Measurements from ENCODE around the gene MAP7. TPM values are rescaled to one million over a fixed set of nuclear protein-coding genes. Genes with fewer than 3 reads are reported as not detected.

Gene MAP7
- total and polyA plus RNA-seq, 2 of the 13 experiments (the other 11 are each of a cell fraction or from before 2014, with no cell fraction given), result 0.04 TPM; not detected in 1

DNA sequence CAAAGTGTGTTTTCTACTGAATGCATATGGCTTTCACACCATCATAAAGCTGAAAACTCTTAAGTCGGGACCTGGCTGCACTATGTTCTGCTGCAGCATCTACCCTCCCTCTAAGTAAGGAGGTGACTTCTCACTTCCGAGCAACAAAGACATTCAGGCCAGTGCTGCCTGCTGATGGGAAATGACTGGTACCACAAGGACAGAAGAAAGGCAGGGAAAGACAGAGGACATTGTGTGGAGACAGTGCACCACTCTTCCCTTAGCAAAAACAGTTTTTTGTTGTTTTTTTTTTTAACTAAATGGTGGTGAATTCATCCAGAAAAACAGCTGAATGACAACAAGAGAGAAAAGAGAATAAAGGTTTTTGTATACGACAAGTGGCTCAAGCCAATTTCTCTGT, 81.5 kb downstream of the MAP7 start:
- CTCF ChIA-PET (ENCODE audit: low intra/inter-chr PET ratio, low total read pairs), result no interaction called here
- TF ChIP-seq, protein P1, sequence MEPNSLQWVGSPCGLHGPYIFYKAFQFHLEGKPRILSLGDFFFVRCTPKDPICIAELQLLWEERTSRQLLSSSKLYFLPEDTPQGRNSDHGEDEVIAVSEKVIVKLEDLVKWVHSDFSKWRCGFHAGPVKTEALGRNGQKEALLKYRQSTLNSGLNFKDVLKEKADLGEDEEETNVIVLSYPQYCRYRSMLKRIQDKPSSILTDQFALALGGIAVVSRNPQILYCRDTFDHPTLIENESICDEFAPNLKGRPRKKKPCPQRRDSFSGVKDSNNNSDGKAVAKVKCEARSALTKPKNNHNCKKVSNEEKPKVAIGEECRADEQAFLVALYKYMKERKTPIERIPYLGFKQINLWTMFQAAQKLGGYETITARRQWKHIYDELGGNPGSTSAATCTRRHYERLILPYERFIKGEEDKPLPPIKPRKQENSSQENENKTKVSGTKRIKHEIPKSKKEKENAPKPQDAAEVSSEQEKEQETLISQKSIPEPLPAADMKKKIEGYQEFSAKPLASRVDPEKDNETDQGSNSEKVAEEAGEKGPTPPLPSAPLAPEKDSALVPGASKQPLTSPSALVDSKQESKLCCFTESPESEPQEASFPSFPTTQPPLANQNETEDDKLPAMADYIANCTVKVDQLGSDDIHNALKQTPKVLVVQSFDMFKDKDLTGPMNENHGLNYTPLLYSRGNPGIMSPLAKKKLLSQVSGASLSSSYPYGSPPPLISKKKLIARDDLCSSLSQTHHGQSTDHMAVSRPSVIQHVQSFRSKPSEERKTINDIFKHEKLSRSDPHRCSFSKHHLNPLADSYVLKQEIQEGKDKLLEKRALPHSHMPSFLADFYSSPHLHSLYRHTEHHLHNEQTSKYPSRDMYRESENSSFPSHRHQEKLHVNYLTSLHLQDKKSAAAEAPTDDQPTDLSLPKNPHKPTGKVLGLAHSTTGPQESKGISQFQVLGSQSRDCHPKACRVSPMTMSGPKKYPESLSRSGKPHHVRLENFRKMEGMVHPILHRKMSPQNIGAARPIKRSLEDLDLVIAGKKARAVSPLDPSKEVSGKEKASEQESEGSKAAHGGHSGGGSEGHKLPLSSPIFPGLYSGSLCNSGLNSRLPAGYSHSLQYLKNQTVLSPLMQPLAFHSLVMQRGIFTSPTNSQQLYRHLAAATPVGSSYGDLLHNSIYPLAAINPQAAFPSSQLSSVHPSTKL (CRISPR knock-in tag; IDR thresholded peaks at IDR 0.05), result no peak
- no TSS peak for BruUV-seq (replicated peaks)
- FAIRE-seq, result no peak
- Histone ChIP-seq H3K4me3 (replicated peaks in 1 of 3; ENCODE audit: insufficient read depth in 1 of 3, low read depth in 2 of 3, low read length in 3 of 3) (no peak overlapping the region), H3K27ac (ENCODE audit: extremely low read length, insufficient read depth, low read length) (no peak overlapping the region), H3K9me3 (ENCODE audit: low read length) (no peaks in the 10 kb centered on the region), H3K9ac (ENCODE audit: insufficient read depth, low read depth, low read length) (no peak overlapping the region), H3K4me2 (ENCODE audit: low read depth, low read length) (no peak overlapping the region), H3K4me1 (ENCODE audit: insufficient read depth, low read length) (no peaks in the 10 kb centered on the region), H3K79me2 (ENCODE audit: insufficient read depth, low read length) (no peaks in the 10 kb centered on the region), H3K27me3 (ENCODE audit: control insufficient read depth in 1 of 2, insufficient read depth in 2 of 2, low read length in 2 of 2) (no peaks in the 10 kb centered on the region), H2AFZ (ENCODE audit: low read length) (no peak overlapping the region), H4K20me1 (ENCODE audit: insufficient read depth, low read length) (no peaks in the 10 kb centered on the region), H3K36me3 (replicated peaks in 1 of 2; ENCODE audit: control insufficient read depth in 1 of 2, insufficient read depth in 2 of 2, low read length in 2 of 2) (no peaks in the 10 kb centered on the region)
- in situ Hi-C loops (cut with HindIII; ENCODE audit: extremely low pct_ligation_motif_present, low pct_unique_long_range_greater_than_20kb) (no loop called here), intact Hi-C loops (cut with micrococcal nuclease; ENCODE audit: unreplicated experiment) (no loop called here)
- POLR2A ChIA-PET, result no interaction called here
- ATAC-seq, result no peak
- WGBS (ENCODE audit: low lambda C conversion rate), result 29% methylated on average over 3 of the region's 3 CpGs
- no peak for DNase-seq (ENCODE audit: low spot score)

DNA sequence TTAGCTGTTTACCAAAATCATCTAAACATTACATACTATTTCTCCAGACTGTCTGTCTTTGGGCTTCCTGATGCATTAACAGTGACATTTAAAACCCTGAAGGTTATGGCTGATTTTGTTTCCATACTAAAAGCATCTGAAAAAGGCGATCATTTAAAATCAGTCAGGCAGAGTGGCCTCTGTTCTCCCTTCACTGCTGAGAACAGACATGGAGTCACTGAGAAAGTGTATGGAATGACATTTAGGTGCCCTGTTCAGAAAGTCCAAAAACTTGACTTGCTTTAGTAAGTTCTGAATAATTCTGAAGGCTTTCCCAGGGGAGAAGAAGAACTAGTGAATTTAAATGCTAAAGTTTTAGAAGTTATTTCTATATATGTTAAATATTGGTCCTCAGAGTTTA, 83.0 kb downstream of the MAP7 start:
- FAIRE-seq (no peak), DNase-seq (ENCODE audit: low spot score) (no peak), ATAC-seq (no peak)
- Histone ChIP-seq H3K9ac (ENCODE audit: insufficient read depth, low read depth, low read length) (no peak overlapping the region), H3K36me3 (replicated peaks in 1 of 2; ENCODE audit: control insufficient read depth in 1 of 2, insufficient read depth in 2 of 2, low read length in 2 of 2) (no peaks in the 10 kb centered on the region), H3K27ac (ENCODE audit: extremely low read length, insufficient read depth, low read length) (no peak overlapping the region), H3K9me3 (ENCODE audit: low read length) (no peaks in the 10 kb centered on the region), H3K79me2 (ENCODE audit: insufficient read depth, low read length) (no peaks in the 10 kb centered on the region), H2AFZ (ENCODE audit: low read length) (no peak overlapping the region), H3K4me2 (ENCODE audit: low read depth, low read length) (no peak overlapping the region), H3K27me3 (ENCODE audit: control insufficient read depth in 1 of 2, insufficient read depth in 2 of 2, low read length in 2 of 2) (no peaks in the 10 kb centered on the region), H3K4me3 (replicated peaks in 1 of 3; ENCODE audit: insufficient read depth in 1 of 3, low read depth in 2 of 3, low read length in 3 of 3) (no peak overlapping the region), H4K20me1 (ENCODE audit: insufficient read depth, low read length) (no peaks in the 10 kb centered on the region), H3K4me1 (ENCODE audit: insufficient read depth, low read length) (no peaks in the 10 kb centered on the region)
- in situ Hi-C loops (cut with HindIII; ENCODE audit: extremely low pct_ligation_motif_present, low pct_unique_long_range_greater_than_20kb) (no loop called here), intact Hi-C loops (cut with micrococcal nuclease; ENCODE audit: unreplicated experiment) (no loop called here)
- TF ChIP-seq ZNF782 (CRISPR knock-in tag; IDR thresholded peaks at IDR 0.05; ENCODE audit: borderline replicate concordance) (no peak), SETDB1 (CRISPR knock-in tag; IDR thresholded peaks at IDR 0.05; ENCODE audit: borderline replicate concordance) (no peak), ZNF792 (CRISPR knock-in tag; IDR thresholded peaks at IDR 0.05) (no peak), PHF20 (CRISPR knock-in tag; IDR thresholded peaks at IDR 0.05) (no peak), TARDBP (CRISPR knock-in tag; IDR thresholded peaks at IDR 0.05) (no peak), ZNF24 (IDR thresholded peaks at IDR 0.05) (no peak), MTF1 (CRISPR knock-in tag; IDR thresholded peaks at IDR 0.05) (no peak), ARID2 (CRISPR knock-in tag; IDR thresholded peaks at IDR 0.05; ENCODE audit: borderline replicate concordance) (no peak)
- TF ChIP-seq, protein P2, sequence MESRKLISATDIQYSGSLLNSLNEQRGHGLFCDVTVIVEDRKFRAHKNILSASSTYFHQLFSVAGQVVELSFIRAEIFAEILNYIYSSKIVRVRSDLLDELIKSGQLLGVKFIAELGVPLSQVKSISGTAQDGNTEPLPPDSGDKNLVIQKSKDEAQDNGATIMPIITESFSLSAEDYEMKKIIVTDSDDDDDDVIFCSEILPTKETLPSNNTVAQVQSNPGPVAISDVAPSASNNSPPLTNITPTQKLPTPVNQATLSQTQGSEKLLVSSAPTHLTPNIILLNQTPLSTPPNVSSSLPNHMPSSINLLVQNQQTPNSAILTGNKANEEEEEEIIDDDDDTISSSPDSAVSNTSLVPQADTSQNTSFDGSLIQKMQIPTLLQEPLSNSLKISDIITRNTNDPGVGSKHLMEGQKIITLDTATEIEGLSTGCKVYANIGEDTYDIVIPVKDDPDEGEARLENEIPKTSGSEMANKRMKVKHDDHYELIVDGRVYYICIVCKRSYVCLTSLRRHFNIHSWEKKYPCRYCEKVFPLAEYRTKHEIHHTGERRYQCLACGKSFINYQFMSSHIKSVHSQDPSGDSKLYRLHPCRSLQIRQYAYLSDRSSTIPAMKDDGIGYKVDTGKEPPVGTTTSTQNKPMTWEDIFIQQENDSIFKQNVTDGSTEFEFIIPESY (CRISPR knock-in tag; IDR thresholded peaks at IDR 0.05), result no peak
- BruUV-seq (replicated peaks), result no TSS peak
- 0% methylated on average over 1 of the region's 1 CpG for WGBS (ENCODE audit: low lambda C conversion rate)
- ChIA-PET CTCF (ENCODE audit: low intra/inter-chr PET ratio, low total read pairs) (no interaction called here), POLR2A (no interaction called here)

All from HepG2 (cell line).